C1 segment of cervical spinal cord (tissue), 14 donors: ENCODE measurements around the gene BORCS6.
"Not testable (repeated sequence)": the region's sequence is repeated elsewhere in the genome, so short reads cannot be mapped to it uniquely, and the experiment has no call there.

ENCODE experiments used
- DNase-seq, 14 donors: peaks; one replicate each; lab custom pipeline; 2025; lab: John Stamatoyannopoulos, UW

Gene BORCS6

DNA sequence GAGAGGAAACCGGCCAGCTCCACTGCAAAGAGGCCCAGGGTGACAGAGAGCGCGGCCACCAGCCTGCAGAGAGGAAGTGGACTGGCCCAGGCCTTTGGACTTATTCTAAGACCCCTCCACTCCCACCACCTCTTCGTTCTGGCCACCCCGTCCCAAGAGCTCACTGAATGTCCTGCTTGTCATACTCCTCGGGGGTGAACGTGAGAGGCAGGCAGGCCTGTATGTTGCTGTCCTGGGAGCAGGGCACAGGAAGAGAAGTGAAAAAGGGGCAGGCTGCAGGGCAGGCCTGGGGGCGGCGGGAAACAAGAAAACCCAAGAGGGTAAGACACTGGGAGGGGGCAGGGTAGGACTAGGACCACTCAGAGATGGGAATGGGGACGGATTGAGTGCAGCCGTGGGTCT, 14.2 kb downstream of the BORCS6 start:
- peak in 4 of 14 donors; percentile 37 to 63 (median 54) for DNase-seq

DNA sequence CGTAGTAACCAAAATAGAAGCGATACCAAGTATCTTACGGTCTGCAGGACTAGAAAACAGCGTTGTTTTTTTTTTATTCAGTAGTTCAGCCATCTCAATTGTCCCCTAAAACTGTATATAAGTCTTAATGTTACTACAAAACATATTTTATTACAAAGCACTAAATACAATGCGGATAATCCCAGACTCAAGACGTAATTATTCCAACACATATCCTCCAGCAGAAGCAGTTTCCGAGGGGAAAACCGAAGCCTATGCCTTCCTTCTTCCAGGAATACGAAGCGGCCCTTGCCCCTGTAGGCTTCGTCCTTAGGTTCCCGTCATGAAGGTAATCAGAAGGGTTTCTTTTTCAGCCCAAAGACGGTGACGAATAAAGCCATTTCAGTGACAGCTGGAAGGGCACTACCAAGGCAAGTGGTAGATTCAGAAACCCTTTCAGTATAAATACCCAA, 16.1 kb downstream of the BORCS6 start:
- no peak for DNase-seq

DNA sequence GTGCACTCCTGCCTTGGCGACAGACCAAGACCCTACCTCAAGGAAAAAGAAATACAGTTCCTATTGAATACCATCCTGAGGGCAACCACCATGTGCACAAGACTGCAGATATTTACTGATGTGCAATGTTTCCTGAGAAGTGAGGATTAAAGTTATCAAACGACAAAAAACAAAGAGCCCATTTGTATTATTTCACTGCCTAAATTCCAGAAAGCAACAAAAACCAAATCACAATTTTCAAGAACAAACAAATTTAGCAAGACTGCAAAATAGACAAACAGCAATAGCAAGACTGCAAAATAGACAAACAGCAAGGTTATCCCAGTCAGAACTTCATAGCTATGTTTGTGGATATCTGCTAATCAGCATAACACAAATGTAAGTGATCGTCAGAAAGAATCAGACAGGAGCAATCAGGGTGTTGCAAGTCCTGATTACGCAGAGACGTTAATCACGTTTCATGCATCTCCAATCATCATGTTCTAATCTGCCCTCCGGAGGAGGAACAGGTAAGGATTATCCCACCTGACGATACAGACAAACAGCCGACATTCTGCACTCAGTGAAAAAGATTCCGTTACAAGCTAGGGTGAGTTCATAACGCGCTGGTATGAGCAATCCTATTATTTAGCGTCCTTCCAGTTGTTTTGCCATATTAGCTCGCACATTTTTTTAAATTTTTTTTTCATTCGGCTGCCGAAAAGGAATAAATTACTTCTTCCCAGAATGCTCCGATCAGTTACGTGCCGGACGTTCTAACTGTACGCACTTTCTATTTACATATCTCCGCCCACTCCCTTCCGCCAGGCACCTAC, 16.7 kb downstream of the BORCS6 start:
- peak in 12 of 14 donors; percentile 58 to 98 (median 81) for DNase-seq

DNA sequence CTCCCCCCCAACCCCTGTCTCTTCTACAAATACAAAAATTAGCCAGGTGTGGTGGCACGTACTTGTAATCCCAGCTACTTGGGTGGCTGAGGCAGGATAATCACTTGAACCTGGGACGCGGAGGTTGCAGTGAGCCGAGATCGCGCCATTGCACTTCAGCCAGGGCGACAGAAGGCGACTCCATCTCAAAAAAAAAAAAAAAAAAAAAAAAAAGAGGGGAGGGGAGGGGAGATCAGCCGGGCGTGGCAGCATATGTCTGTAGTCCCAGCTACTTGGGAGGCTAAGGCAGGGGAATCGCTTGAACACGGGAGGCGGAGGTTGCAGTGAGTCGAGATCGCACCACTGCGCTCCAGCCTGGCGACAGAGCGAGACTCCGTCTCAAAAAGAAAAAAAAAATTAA, 19.8 kb downstream of the BORCS6 start:
- DNase-seq = not testable (repeated sequence)

DNA sequence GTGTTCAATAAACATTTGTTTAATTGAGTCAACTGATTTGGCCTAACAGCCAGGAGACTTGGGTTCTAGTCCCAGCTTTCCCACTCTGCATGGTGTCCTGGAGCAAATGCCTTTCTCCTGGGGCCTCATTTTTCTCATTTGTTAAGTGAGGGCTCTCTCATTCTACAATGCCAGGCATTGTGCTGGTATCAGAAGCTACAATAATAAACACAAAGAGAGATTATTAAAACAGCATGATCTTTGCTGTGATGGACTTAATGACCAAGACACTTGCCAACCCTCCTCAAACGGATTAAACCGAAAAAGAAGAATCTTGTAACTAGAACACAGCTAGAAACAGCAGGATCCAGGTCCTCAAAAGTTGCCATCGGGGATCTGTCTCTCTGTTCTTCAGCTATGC, 22.5 kb downstream of the BORCS6 start:
- DNase-seq = no peak

DNA sequence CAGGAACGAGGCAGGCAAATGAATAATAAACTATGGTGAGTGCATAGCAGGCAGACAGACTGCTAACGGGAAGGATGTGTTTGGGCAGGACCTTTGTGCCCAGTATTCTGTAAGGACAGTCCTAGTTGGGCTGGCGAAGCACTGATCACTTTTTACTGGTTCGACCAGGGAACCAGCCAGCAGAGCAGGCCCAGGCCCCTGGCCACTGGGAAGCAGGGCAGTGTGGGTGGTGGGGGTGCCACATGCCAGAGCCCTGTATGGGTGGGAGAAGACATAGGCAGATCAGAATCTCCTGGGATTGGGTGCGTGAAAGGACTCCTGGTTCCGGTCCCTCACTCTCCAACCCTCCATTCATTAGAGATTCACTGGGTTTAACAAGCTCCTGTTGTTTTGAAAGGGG, 23.2 kb downstream of the BORCS6 start:
- no peak for DNase-seq

DNA sequence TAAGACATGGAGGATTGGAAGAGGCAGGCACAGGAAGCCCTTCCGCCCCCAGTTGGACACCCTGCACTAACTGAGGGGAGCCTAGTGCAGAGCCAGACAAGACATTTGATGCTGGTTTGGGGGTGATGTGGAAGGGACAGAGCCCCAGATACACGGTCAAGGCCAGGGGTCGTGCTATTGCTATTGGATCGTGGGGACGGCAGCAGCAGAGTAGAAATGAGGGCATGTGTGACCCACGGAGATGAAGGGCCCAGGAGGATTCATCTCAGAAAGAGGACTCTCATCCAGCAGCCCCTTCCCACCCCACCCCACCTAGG, 25.2 kb downstream of the BORCS6 start:
- DNase-seq = no peak

DNA sequence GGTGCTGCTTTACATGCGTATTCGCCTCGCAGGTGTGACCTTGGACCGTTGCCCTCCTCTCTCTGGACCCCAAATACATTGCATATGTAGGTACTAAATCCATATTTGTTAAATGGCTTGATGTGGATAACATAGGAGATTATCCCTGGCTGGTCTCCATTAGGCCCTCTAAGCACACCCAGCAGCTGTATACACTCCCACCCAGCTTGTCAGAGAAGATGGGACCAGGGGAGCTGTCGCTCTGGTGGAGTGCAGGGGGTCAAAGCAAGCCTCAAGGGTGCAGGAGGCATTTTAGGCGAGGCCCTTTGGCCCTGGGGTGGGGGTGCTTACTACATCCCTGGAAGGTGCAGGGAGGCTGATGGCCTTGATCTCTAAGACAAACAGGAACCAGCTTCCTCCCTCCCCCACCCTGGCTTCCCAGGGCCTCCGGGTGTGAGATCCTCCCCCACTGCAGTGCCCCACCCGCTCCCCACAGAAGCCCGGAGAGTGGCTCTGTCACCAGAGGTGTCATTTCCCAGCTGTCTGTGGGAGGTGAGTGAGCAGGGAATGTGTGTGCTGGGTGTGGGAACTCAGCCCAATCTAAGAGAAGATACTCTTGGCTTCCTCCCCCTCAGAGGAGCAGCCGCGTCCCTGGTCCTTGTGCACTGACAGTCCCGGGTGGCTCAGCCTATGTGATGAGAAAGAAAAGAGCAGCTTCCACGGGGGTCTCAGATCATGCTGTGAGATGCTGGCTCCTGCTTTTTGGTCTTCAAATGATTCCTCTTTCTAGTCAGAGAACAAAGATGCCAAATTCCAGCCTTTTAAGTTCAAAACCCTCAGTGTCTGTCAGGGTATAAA, 25.8 kb downstream of the BORCS6 start:
- DNase-seq = peak in 9 of 14 donors; percentile 38 to 71 (median 55)

DNA sequence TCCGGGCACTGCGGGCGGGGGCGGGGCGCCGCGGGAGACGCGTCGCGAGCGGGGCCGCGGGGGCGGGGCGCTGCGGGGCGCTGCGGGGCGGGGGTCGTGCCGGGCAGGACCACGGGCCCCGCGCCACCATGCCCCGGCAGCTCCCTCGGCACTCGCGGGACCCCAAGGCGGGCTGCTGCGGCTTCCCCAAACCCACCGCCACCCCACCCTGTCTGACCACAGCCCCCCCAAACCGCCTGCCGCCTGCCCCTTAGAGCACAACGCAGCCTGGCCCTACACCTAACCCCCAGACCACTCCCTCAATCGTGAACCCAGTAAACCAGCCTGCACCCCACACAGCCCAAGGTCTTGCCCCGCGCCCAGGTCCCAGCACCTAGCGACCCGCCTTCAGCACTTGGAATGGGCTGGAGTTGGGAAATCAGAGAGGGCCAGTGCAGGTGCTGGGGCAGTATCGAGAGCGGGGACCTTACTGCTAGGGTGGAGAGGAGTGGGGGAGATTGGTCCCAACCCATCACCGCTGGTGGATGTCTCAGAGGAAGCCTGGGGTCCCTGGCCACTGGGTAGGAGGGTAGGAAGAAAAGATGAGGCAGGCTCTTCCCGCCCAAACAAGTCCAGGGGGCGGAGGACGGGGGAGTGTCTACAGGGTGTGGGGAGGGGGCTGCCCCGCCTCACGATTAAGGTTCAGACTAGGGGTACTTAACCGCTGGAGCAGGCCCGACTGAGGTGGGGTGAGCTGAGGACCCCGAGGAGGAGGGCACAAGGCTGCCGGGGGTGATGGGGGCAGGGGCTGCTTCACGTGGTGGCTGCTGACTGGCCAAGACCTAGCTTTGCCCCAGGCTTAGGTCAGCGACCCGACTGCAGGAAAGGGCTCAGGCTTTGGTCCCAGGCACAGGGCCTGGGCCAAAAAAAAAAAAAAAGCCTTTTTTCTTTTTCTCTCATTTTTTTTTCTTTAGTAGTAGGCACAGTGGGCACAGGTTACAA, 26.7 kb downstream of the BORCS6 start:
- peak in 7 of 14 donors; percentile 38 to 74 (median 64) for DNase-seq

DNA sequence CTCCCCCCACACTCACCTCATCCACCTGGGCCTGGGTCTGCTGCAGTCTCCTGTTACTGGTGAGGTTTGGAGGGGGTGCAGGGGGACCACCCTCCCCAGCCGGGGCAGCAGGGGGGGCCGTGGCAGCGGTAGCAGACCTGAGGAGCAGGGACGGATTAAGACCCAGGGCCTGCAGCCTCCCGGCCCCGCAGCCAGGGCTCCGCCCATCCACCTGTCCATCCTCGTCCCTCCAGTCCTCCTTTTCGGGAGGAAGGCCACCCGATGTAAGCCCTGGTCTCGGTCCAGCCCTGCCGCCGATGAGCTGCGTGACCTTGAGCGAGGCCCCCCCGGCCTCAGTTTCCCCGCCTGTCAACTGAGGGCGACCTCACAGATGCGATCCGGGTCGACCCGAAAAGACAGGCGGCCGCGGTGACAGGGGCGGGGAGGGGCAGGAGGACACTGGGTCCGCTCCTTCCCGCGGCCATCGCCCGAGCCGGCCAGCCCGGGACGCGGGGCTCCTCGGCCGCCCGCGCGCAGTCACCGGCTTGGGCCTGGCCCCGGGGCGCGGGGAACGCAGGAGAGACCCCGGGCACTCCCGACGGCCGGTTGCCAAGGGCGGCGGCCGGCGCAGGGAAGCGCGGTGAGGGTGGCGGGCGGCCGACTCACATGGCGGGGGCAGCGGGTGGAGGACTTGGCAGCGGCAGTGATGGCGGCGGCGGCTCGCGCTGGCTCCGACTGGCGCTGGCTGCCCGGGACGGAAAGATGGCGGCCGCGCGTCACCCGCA, 27.6 kb downstream of the BORCS6 start, which contains the start of gene VAMP2:
Gene VAMP2, minus strand, starts transcription at position 716 of the 764 bp plus-strand sequence. Its CDS starts 69 bp downstream, at position 647.
- peak in 10 of 14 donors; percentile 28 to 88 (median 64) for DNase-seq

DNA sequence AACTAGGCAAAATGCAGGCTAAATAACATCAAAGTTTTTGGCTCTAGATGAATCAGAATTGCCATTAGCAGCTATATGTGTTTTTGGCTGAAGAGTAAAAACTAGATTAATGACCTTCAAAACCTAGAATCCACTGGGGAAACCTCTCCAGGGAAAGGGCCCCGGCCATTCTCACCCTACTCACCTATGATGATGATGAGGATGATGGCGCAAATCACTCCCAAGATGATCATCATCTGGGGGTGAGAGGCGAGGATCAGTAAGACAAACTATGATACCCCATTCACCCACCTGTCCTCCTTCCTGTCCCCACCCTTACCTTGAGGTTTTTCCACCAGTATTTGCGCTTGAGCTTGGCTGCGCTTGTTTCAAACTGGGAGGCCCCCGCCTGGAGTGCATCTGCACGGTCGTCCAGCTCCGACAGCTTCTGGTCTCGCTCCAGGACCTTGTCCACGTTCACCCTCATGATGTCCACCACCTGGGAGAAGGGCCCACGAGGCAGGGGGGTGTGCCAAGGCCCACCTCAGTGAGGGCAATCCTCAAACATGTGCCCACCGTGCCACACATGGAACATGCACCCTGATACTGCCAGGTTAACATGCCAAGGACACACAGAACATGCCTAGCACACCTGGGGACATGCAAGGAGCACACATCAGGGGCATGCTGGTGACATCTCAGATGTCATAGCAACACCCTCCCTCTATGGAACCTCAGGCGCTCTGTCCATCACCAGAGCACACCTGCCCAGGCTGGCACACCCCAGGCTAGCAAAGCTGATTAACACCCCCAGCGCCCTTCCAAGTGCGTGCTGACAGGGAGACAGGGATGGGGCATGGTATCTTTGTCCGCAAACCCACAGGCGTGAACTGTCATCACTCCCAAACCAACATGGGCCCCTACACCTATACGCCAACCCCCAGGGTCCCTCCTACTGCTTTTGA, 28.4 kb downstream of the BORCS6 start:
- DNase-seq = no peak

DNA sequence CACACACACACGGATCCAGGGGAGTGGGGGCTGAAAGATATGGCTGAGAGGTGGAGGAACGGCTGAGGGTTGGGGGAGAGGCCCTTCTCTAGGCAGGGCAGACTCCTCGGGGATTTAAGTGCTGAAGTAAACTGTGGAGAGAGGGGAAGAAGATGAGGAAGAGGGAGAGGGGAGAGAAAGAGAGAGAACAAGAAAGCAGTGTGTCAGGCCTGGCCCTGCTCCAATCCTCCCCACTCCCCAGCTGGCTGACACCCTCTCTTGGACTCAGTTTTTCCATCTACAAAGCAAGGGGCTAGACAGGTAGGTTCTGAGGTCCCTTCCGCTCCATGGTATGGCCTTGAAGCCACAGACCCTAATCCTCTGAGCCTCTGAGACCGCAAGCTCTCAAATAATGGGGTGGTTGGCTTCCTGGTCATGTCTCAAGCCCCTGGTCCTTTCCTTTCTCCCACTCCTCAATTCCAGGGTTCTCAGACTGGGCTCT, 29.2 kb downstream of the BORCS6 start:
- DNase-seq = no peak

DNA sequence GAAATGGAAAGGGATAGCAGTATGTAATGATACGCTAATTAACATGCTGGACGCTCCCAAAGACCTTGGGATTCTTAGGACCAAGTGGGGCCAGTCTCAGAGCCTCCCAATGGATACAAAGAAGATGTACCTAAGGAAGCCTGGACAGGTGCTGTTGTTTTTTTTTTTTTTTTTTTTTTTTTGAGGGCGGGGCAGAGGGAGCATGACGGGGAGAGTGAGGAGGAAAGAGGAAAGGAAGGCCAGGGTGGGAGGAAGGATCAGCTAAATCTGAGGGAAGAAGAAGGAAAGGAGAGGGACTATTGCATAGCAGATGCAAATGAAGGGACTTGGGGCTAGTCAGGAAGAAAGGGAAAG, 29.8 kb downstream of the BORCS6 start:
- no peak for DNase-seq

DNA sequence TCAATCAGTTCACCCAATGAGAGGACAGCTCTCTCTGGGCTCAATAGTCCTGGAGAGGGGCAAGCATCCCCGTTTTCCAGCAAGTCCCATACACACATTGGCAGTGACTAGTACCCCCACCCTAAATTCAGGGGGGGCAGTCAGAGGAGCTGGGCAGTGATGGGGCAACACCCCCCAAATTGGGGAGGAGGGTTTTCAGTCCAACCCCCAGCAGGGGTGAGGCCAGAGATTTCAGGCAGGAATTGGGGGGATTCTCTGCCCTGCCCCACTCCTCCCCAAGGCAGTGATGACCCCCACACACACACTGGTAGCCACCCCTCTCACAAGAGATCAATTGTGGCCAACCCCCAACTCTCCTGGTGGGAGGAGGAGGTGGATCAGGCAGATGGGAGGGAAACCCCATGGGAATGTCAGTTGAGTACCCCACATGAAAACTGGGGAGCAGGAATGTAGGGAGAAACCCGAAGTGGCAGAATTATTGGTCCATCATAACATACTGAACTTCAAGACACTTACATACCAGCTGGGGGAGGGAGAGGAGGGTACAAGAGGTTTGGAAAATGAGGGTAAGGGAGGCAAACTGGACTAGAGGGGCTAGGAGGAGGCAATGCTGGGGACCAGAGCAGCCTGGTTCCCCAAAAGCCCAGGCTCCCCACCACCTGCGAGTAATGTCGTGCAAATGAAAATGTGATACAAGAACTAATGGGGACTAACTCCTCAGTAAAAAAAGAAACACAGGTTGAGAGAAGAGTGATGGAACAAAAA, 30.3 kb downstream of the BORCS6 start:
- DNase-seq = no peak

DNA sequence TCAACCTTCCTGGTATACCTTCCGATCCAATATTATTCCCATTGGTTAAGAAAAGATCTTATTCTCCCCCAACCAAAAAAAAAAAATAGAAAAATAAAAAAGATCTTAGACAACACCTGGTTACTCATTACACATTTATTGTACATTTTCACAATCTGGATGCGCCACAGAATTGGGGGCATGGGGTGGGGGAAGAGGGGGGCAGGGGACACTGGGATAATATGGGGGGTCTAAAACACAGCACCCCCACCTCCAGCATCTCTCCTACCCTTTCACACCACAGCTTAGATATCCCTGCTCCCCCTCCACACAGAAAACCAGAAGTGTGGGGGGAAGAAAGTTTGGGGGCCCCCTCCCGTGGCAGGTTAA, 31.0 kb downstream of the BORCS6 start:
- no peak for DNase-seq

DNA sequence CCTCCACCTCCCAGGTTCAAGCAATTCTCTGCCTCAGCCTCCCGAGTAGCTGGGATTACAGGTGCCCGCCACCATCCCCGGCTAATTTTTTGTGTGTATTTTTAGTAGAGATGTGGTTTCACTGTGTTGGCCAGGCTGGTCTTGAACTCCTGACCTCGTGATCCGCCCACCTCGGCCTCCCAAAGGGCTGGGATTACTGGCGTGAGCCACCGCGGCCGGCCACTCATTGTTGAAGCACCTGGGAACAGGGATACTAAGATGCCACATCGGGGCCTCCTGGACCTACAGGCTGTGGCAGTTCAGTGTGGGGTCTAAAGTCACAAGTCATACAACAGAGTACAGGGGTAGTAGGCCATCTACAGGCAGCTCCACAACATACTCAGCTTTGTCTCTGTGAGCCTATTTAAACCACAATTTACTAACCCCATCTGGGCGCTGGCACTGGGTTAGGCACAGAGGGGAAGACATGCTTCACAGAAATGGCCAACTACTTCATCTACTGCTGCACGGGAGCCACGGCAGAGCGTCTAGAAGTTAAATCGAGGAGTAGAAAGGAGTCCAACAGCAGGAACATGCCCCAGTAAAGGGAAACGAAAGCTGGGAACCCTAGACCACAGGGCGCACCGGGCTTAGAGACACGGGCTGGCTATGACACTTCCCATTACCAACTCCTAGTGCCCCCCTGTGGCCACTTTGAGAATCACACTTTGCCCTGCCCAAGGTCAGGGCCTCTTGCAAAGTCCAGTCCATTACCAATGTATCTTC, 31.5 kb downstream of the BORCS6 start:
- peak in 13 of 14 donors; percentile 29 to 86 (median 78) for DNase-seq

DNA sequence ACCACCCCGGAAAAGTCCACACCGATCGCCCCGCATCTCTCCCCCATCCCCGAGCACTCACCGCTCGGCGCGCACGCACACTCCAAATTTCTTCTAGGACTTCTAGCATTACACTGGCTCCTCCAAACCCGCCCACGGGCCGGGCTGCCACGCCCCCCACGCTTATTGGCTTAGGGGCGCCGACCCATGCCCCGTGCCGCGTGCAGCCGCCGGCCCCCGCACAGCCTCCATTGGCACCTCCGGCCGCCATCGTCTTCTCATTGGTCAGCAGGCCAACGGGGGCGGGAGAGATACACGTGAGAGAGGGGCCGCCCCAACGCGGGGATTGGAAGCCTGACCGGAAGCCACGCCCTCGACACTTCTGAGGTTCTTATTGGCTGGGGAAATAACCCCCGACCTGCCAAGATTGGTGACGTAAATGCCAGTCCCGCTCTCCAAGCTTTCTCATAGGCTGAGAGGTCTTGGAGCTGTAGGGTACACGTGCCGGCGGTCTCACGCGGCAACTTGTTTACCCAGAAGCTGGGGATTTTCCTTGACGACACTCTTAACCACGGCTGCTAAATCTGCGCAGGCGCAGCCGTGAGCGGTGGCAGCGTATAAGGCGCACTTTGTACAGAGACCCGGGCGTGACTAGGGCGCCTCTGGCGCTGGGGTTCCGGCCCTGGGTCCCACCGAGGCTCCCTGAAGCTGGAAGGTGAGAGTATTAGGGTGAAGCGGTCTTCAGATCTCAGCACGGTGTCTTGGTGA, 33.6 kb downstream of the BORCS6 start:
- DNase-seq = peak; percentile 97 to 100 (median 99)

DNA sequence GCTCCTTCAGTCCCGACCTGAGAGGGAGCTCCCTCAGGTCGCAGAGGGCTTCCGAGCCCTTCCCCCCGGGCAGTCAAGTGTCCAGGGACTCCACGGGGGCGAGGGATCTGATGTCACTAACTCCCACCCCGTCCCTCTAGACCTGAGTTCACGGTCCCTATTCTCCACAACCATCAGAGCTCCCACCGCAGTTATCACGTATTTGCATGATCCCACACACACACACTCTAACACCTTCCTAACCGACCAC, 34.1 kb downstream of the BORCS6 start:
- no peak for DNase-seq
